IMR-90 (cell line): ENCODE results near the gene COLEC12. TPM values are rescaled to one million over a fixed set of nuclear protein-coding genes. Genes with fewer than 3 reads are reported as not detected.

Experiments used
- ATAC-seq: fragments of 200-7000 bp; cut with Tn5 transposase; 2 replicates; pipeline ENCODE4 v1.9.1; 2020; ENCODE audit warnings: low read depth, mild to moderate bottlenecking, moderate library complexity
- BruUV-seq: library from RNA; stranded (reverse); fragments of 400-500 nt; replicated peaks from 2 replicates; lab custom pipeline; 2021; lab: Mats Ljungman, UMichigan
- CTCF ChIA-PET: fragments of 300-600 bp; formaldehyde crosslinking; extraction: SDS; loops from one replicate; lab custom pipeline; 2021; ENCODE audit warnings: antibody characterized with exemption; lab: Yijun Ruan, JAX
- POLR2A ChIA-PET: fragments of 300-600 bp; sonication (Branson Sonifier 250); formaldehyde crosslinking; loops from one replicate; lab custom pipeline; 2022; ENCODE audit warnings: antibody characterized with exemption; ENCODE audit not compliant: unreplicated experiment; lab: Charles Lee
- DNase-seq: peaks from one replicate; pipeline ENCODE4 v3.0.0; 2013
- H2AFZ ChIP-seq: replicated peaks from 2 replicates; pipeline ENCODE3; 2013; ENCODE audit warnings: low read length, mild to moderate bottlenecking; ENCODE audit not compliant: poor library complexity
- H2AK5ac ChIP-seq: 2 replicates; pipeline ENCODE4 v1.6.1; 2013; ENCODE audit warnings: low read depth, low read length, inconsistent platforms
- H2AK9ac ChIP-seq: replicated peaks from 2 replicates; pipeline ENCODE3; 2013; ENCODE audit warnings: mild to moderate bottlenecking, low read depth, low read length, moderate library complexity; ENCODE audit not compliant: poor library complexity
- H2BK120ac ChIP-seq: 2 replicates; pipeline ENCODE4 v1.6.1; 2013; ENCODE audit warnings: low read depth, low read length, inconsistent platforms
- H2BK15ac ChIP-seq: 3 replicates; pipeline ENCODE4 v1.6.1; 2013; ENCODE audit warnings: low read depth, low read length, inconsistent platforms
- H2BK20ac ChIP-seq: 2 replicates; pipeline ENCODE4 v1.6.1; 2013; ENCODE audit warnings: low read depth, mild to moderate bottlenecking, inconsistent platforms, low read length, moderate library complexity
- H2BK5ac ChIP-seq: 2 replicates; pipeline ENCODE4 v1.6.1; 2013; ENCODE audit warnings: mild to moderate bottlenecking, low read depth, low read length, inconsistent platforms; ENCODE audit not compliant: poor library complexity, severe bottlenecking
- H3K14ac ChIP-seq: replicated peaks from 2 replicates; pipeline ENCODE4 v1.6.1; 2013; ENCODE audit warnings: low read depth, low read length, inconsistent platforms
- H3K18ac ChIP-seq: 2 replicates; pipeline ENCODE4 v1.6.1; 2013; ENCODE audit warnings: low read depth, low read length, control low read depth
- H3K23ac ChIP-seq: 2 replicates; pipeline ENCODE4 v1.6.1; 2013; ENCODE audit warnings: low read depth, low read length, inconsistent platforms
- H3K27ac ChIP-seq: 2 replicates; pipeline ENCODE4 v1.5.1; 2013; ENCODE audit warnings: mild to moderate bottlenecking, control low read depth, low read length; ENCODE audit not compliant: insufficient read depth
- H3K27me3 ChIP-seq: 2 replicates; pipeline ENCODE4 v1.6.1; 2013; ENCODE audit warnings: low read length; ENCODE audit not compliant: control insufficient read depth, insufficient read depth
- H3K36me3 ChIP-seq: 2 replicates; pipeline ENCODE4 v1.6.1; 2013; ENCODE audit warnings: low read length, mixed read lengths; ENCODE audit not compliant: control insufficient read depth, insufficient read depth
- H3K4ac ChIP-seq: 2 replicates; pipeline ENCODE4 v1.6.1; 2013; ENCODE audit warnings: low read depth, low read length, inconsistent platforms
- H3K4me1 ChIP-seq: 2 replicates; pipeline ENCODE4 v1.6.1; 2013; ENCODE audit warnings: low read length, mixed read lengths; ENCODE audit not compliant: control insufficient read depth, insufficient read depth
- H3K4me2 ChIP-seq: 2 replicates; pipeline ENCODE4 v1.6.1; 2013; ENCODE audit warnings: low read depth, mild to moderate bottlenecking, control low read depth, low read length, moderate library complexity
- H3K4me3 ChIP-seq: 2 replicates; pipeline ENCODE4 v1.5.1; 2013; ENCODE audit warnings: low read depth, mild to moderate bottlenecking, control low read depth, low read length, moderate library complexity; ENCODE audit not compliant: insufficient read depth
- H3K56ac ChIP-seq: 2 replicates; pipeline ENCODE4 v1.6.1; 2013; ENCODE audit warnings: low read length, inconsistent platforms; ENCODE audit not compliant: insufficient read depth; ENCODE audit errors: extremely low read depth
- H3K79me1 ChIP-seq, 2 experiments: 2 replicates each; pipeline ENCODE4 v1.6.1; 2013; ENCODE audit warnings: low read length in 2 of 2, inconsistent platforms in 1 of 2, low read depth in 1 of 2
- H3K9ac ChIP-seq: 2 replicates; pipeline ENCODE4 v1.6.1; 2013; ENCODE audit warnings: low read depth, low read length, control low read depth
- H3K9me1 ChIP-seq: 2 replicates; pipeline ENCODE4 v1.6.1; 2013; ENCODE audit warnings: low read length, inconsistent platforms; ENCODE audit not compliant: insufficient read depth
- H3K9me3 ChIP-seq: 2 replicates; pipeline ENCODE4 v1.6.1; 2013; ENCODE audit warnings: low read length; ENCODE audit not compliant: control insufficient read depth, insufficient read depth
- H4K20me1 ChIP-seq: 2 replicates; pipeline ENCODE4 v1.6.1; 2013; ENCODE audit warnings: low read length, inconsistent platforms; ENCODE audit not compliant: insufficient read depth
- H4K5ac ChIP-seq: 2 replicates; pipeline ENCODE4 v1.6.1; 2013; ENCODE audit warnings: mild to moderate bottlenecking, low read depth, low read length, control low read depth
- H4K8ac ChIP-seq, 2 experiments: 2 replicates each; pipeline ENCODE4 v1.6.1; 2013; ENCODE audit warnings: low read depth in 2 of 2, low read length in 2 of 2, control low read depth in 1 of 2, inconsistent platforms in 1 of 2
- H4K91ac ChIP-seq: 2 replicates; pipeline ENCODE4 v1.6.1; 2013; ENCODE audit warnings: low read depth, low read length, inconsistent platforms; ENCODE audit not compliant: insufficient read depth
- CEBPB ChIP-seq: IDR thresholded peaks from 2 replicates; pipeline ENCODE4 v1.6.1; 2012; ENCODE audit warnings: low read depth, low read length, improper control_type of control experiment
- MAFK ChIP-seq: IDR thresholded peaks from 2 replicates; pipeline ENCODE4 v1.6.1; 2012; ENCODE audit warnings: low read depth, low read length, improper control_type of control experiment
- MAZ ChIP-seq: IDR thresholded peaks from 2 replicates; pipeline ENCODE4 v1.6.1; 2012; ENCODE audit warnings: low read depth, mild to moderate bottlenecking, low read length, improper control_type of control experiment, moderate library complexity, borderline replicate concordance
- POLR2A ChIP-seq: IDR thresholded peaks from 2 replicates; pipeline ENCODE4 v1.6.1; 2012; ENCODE audit warnings: mild to moderate bottlenecking, low read depth, low read length
- RCOR1 ChIP-seq: IDR thresholded peaks from 2 replicates; pipeline ENCODE4 v1.6.1; 2012; ENCODE audit warnings: mild to moderate bottlenecking, low read length, improper control_type of control experiment; ENCODE audit not compliant: insufficient replicate concordance
- WGBS, 2 experiments: methylation state at CpG; one replicate each; pipeline versions ENCODE4 v1.1.5 to v1.1.7; 2013; ENCODE audit warnings: missing lambda C conversion rate in 2 of 2; ENCODE audit not compliant: insufficient read length in 1 of 2; ENCODE audit errors: extremely low coverage in 2 of 2; 5-methylcytosine and 5-hydroxymethylcytosine counted together
- dilution Hi-C: fragments of 300-500 bp; cut with HindIII; formaldehyde crosslinking; loops from one replicate; pipeline ENCODE4 v1.14.3; 2018; ENCODE audit warnings: low sequenced_read_pairs; ENCODE audit not compliant: unreplicated experiment
- in situ Hi-C: fragments of 300-500 bp; cut with MboI; formaldehyde crosslinking; loops from 3 replicates; pipeline ENCODE4 v1.14.3; 2019; ENCODE audit warnings: low sequenced_read_pairs, inconsistent platforms, mixed read lengths
- intact Hi-C: fragments of 100-400 bp; cut with micrococcal nuclease; formaldehyde crosslinking; loops from 2 replicates; pipeline ENCODE4 v1.10.0; 2022
- polyA plus RNA-seq, 3 experiments: library from polyadenylated mRNA; depleted of rRNA; stranded (reverse); fragments of >200 nt; gene quantifications; 2 replicates each; pipeline ENCODE4 v1.2.3, GENCODE V29; 2012; ENCODE audit warnings: low replicate concordance in 1 of 3
- total RNA-seq: library from RNA; depleted of rRNA; stranded (reverse); fragments of >200 nt; gene quantifications from 2 replicates; pipeline ENCODE4 v1.2.3, GENCODE V29; 2012

Gene COLEC12
- total and polyA plus RNA-seq, 2 of the 4 experiments (the other 2 are of a cell fraction) = 1.0 to 2.3 TPM

- intact Hi-C loops = loop anchor here (5.0 kb wide), 1 partner anchor 58 kb away; no protein-coding TSS in a partner anchor
- Histone ChIP-seq H3K9me1 (peaks cover 15% of the 10 kb centered on the region), H3K9me3 (no peaks in the 10 kb centered on the region), H3K27me3 (no peaks in the 10 kb centered on the region), H2BK120ac (no peak overlapping the region), H4K91ac (no peak overlapping the region), H2AK9ac (no peak overlapping the region), H3K4me3 (no peak overlapping the region), H3K4me1 (peaks cover 17% of the 10 kb centered on the region), H4K5ac (no peak overlapping the region), H4K8ac (no peak overlapping the region), H2BK5ac (no peak overlapping the region), H3K27ac (no peak overlapping the region), H2AK5ac (no peak overlapping the region; the same call in 1 of the 2 replicates), H3K56ac (no peak overlapping the region), H3K36me3 (no peaks in the 10 kb centered on the region), H3K79me1 (0 out of 4 replicates have a peak, but pooled peaks cover 0 to 3% of the 10 kb centered on the region in 2 experiments), H4K20me1 (no peaks in the 10 kb centered on the region), H3K9ac (no peak overlapping the region), H2BK15ac (no peak overlapping the region), H3K14ac (no peak overlapping the region), H3K18ac (no peak overlapping the region), H2BK20ac (no peak overlapping the region), H3K4me2 (no peak overlapping the region), H3K4ac (no peak overlapping the region), H2AFZ (no peak overlapping the region), H3K23ac (no peak overlapping the region)
- ChIA-PET POLR2A (no interaction called here), CTCF (no interaction called here)
- ATAC-seq (no peak), DNase-seq (no peak)
- no CpG with 5 or more reads among the region's 5 CpGs for WGBS, 2 experiments
- in situ Hi-C loops = no loop called here
- no TSS peak for BruUV-seq
- TF ChIP-seq MAZ (no peak), POLR2A (no peak), RCOR1 (no peak), CEBPB (no peak), MAFK (no peak)
- dilution Hi-C loops = no loop called here
These were observed 80.8 kb downstream of the COLEC12 start for GRCh38 chr18:419541-420175.
